ENCODE data around the gene KLHL4. TPM values are rescaled to one million over a fixed set of nuclear protein-coding genes. Genes with fewer than 3 reads are reported as not detected.
"Not testable (repeated sequence)": the region's sequence is repeated elsewhere in the genome, so short reads cannot be mapped to it uniquely, and the experiment has no call there.

KLHL4 gene
- total RNA-seq, 1 donor from 2014 or later, result 0.38 TPM

- DNase-seq (ENCODE audit: extremely low spot score, unreplicated experiment), result no peak
- Mint-ChIP-seq H3K9me3 (ENCODE audit: unreplicated experiment) (peaks cover 6% of the 10 kb centered on the region), H3K4me3 (ENCODE audit: unreplicated experiment) (no peak overlapping the region), H3K36me3 (ENCODE audit: unreplicated experiment) (no peaks in the 10 kb centered on the region), H3K27me3 (ENCODE audit: unreplicated experiment) (peaks cover 4% of the 10 kb centered on the region), H3K27ac (ENCODE audit: unreplicated experiment) (no peak overlapping the region), H3K4me1 (ENCODE audit: unreplicated experiment) (no peaks in the 10 kb centered on the region)
- no peak for TF ChIP-seq CTCF (IDR thresholded peaks at IDR 0.05)
Measured at GRCh38 chrX:87679849-87680248, 162.2 kb downstream of the KLHL4 start.

DNA sequence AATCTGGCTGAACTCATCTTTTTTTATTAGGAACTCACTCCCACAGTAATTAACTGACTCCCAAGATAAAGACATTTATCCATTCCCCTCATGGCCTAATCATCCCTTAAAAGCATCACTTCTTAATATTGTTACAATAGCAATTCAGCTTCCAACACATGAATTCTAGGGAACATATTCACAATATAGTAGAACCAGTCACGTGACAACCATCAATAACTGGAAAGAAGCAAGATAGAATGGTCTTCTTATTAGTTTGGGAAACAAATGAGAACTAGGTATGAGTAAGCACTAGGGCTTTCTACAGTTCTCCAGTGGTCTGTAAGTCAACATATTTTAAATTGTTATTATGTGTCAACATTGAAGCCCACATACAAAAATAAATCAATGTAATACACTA is 170.1 kb downstream of the KLHL4 start:
- TF ChIP-seq CTCF (IDR thresholded peaks at IDR 0.05), result no peak
- Mint-ChIP-seq H3K4me1 (ENCODE audit: unreplicated experiment) (no peaks in the 10 kb centered on the region), H3K36me3 (ENCODE audit: unreplicated experiment) (no peaks in the 10 kb centered on the region), H3K27ac (ENCODE audit: unreplicated experiment) (no peak overlapping the region), H3K9me3 (ENCODE audit: unreplicated experiment) (peaks cover 24% of the 10 kb centered on the region), H3K4me3 (ENCODE audit: unreplicated experiment) (no peak overlapping the region), H3K27me3 (ENCODE audit: unreplicated experiment) (peaks cover 4% of the 10 kb centered on the region)
- DNase-seq (ENCODE audit: extremely low spot score, unreplicated experiment), result no peak

DNA sequence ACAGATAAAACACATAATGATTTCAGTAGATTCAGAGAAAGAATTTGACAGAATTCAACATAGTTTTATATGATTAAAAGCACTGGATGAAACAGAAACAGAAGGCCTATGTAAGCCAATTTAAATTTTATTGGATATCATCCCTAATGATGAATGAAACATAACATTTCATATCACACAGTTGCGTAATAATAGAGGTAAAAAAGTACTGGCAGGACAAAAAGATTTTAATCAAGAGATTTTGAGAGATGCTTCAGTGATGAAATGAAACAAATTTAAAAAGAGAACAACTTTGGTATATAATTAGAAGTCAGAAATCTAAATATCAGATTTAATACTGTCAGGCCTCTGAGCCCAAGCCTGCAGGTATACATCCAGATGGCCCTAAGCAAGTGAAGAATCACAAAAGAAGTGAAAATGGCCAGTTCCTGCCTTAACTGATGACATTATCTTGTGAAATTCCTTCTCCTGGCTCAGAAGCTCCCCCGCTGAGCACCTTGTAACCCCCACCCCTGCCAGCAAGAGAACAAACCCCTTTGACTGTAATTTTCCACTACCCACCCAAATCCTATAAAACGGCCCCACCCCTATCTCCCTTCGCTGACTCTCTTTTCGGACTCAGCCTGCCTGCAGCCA is 170.6 kb downstream of the KLHL4 start:
- not testable (repeated sequence) for DNase-seq (ENCODE audit: extremely low spot score, unreplicated experiment); H3K27ac Mint-ChIP-seq (ENCODE audit: unreplicated experiment); H3K36me3 Mint-ChIP-seq (ENCODE audit: unreplicated experiment); H3K4me3 Mint-ChIP-seq (ENCODE audit: unreplicated experiment); H3K27me3 Mint-ChIP-seq (ENCODE audit: unreplicated experiment); H3K4me1 Mint-ChIP-seq (ENCODE audit: unreplicated experiment)
- peaks cover 24% of the 10 kb centered on the region for H3K9me3 Mint-ChIP-seq (ENCODE audit: unreplicated experiment)

GRCh38 chrX:87689218-87689617 is 171.6 kb downstream of the KLHL4 start:
- not testable (repeated sequence) for DNase-seq (ENCODE audit: extremely low spot score, unreplicated experiment)

DNA sequence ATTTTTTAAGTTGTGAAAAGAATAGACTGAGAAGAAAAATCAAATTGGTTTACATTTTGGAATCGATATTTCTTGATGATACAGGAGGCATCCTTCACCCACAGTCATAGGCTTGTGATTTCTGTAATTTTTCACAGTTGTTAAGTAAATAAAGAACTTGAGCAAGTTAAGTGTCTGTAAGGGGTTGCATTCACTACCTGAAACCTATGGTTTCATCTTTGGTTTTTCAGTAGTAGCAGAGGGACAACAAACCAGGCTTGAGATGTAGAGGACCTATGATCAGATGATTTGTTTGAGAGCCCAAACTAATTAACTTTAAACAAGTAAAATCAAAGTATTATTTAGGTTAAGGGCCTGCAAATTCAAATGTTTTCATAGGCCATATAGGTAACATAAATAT is 175.6 kb downstream of the KLHL4 start:
- Mint-ChIP-seq H3K9me3 (ENCODE audit: unreplicated experiment) (peaks cover 10% of the 10 kb centered on the region), H3K36me3 (ENCODE audit: unreplicated experiment) (no peaks in the 10 kb centered on the region), H3K4me3 (ENCODE audit: unreplicated experiment) (no peak overlapping the region), H3K27ac (ENCODE audit: unreplicated experiment) (no peak overlapping the region), H3K4me1 (ENCODE audit: unreplicated experiment) (no peaks in the 10 kb centered on the region), H3K27me3 (ENCODE audit: unreplicated experiment) (no peaks in the 10 kb centered on the region)
- TF ChIP-seq CTCF (IDR thresholded peaks at IDR 0.05), result no peak
- no peak for DNase-seq (ENCODE audit: extremely low spot score, unreplicated experiment)

More at GRCh38 chrX:87689218-87689617, 171.6 kb downstream of the KLHL4 start:
- not testable (repeated sequence) for H3K4me1 Mint-ChIP-seq (ENCODE audit: unreplicated experiment); H3K4me3 Mint-ChIP-seq (ENCODE audit: unreplicated experiment); H3K27me3 Mint-ChIP-seq (ENCODE audit: unreplicated experiment); H3K36me3 Mint-ChIP-seq (ENCODE audit: unreplicated experiment); H3K27ac Mint-ChIP-seq (ENCODE audit: unreplicated experiment)
- H3K9me3 Mint-ChIP-seq (ENCODE audit: unreplicated experiment), result peaks cover 18% of the 10 kb centered on the region

- Mint-ChIP-seq H3K36me3 (ENCODE audit: unreplicated experiment) (no peaks in the 10 kb centered on the region), H3K27me3 (ENCODE audit: unreplicated experiment) (no peaks in the 10 kb centered on the region), H3K9me3 (ENCODE audit: unreplicated experiment) (peaks cover 2% of the 10 kb centered on the region), H3K27ac (ENCODE audit: unreplicated experiment) (no peak overlapping the region), H3K4me3 (ENCODE audit: unreplicated experiment) (no peak overlapping the region), H3K4me1 (ENCODE audit: unreplicated experiment) (no peaks in the 10 kb centered on the region)
- DNase-seq (ENCODE audit: extremely low spot score, unreplicated experiment), result no peak
- no peak for TF ChIP-seq CTCF (IDR thresholded peaks at IDR 0.05)
Measured at GRCh38 chrX:87697409-87697808, 179.8 kb downstream of the KLHL4 start.

Measured in osteocyte (in vitro differentiated cells).